Choroid plexus epithelial cell (primary cell): ENCODE measurements around the gene MANBA.
A peak's percentile ranks its signal among the peaks of the same experiment; 100 is the strongest.

Experiments
- DNase-seq: peaks from one replicate; pipeline ENCODE4 v3.0.0-alpha.2; 2010; ENCODE audit warnings: low read depth
- H3K4me3 ChIP-seq: 2 replicates; pipeline ENCODE4 v1.5.1; 2011; ENCODE audit warnings: low read depth, mild to moderate bottlenecking, control low read depth, low read length, moderate library complexity
- CTCF ChIP-seq: conservative IDR thresholded peaks from 2 replicates; pipeline ENCODE4 v1.5.1; 2011; ENCODE audit warnings: low read depth, mild to moderate bottlenecking, control low read depth, inconsistent platforms, low read length, moderate library complexity

MANBA gene

GRCh38 chr4:102693262-102693850 is 67.4 kb downstream of the MANBA start:
- DNase-seq: no peak
- no peak for TF ChIP-seq CTCF
- H3K4me3 ChIP-seq: no peak overlapping the region

GRCh38 chr4:102692474-102692873 is 68.3 kb downstream of the MANBA start:
- TF ChIP-seq CTCF: no peak

GRCh38 chr4:102687982-102688433 is 72.8 kb downstream of the MANBA start:
- no peak overlapping the region for H3K4me3 ChIP-seq
- peak; percentile 26 for DNase-seq
- TF ChIP-seq CTCF: no peak

More at GRCh38 chr4:102692474-102692873, 68.3 kb downstream of the MANBA start:
- H3K4me3 ChIP-seq: no peak overlapping the region
- DNase-seq: no peak

GRCh38 chr4:102687373-102687981 is 73.3 kb downstream of the MANBA start:
- TF ChIP-seq CTCF: no peak
- peak; percentile 53 for DNase-seq
- no peak overlapping the region for H3K4me3 ChIP-seq

GRCh38 chr4:102685768-102686167 is 75.0 kb downstream of the MANBA start:
- no peak for DNase-seq
- no peak overlapping the region for H3K4me3 ChIP-seq
- no peak for TF ChIP-seq CTCF

- peak; percentile 71 for DNase-seq
- H3K4me3 ChIP-seq: no peak overlapping the region
- TF ChIP-seq CTCF: no peak
These were observed 76.1 kb downstream of the MANBA start for GRCh38 chr4:102684610-102685052.

GRCh38 chr4:102683881-102684609 is 76.7 kb downstream of the MANBA start:
- H3K4me3 ChIP-seq: no peak overlapping the region
- no peak for TF ChIP-seq CTCF
- peak; percentile 38 for DNase-seq
